HL-60 (cell line): Measurements from ENCODE around the gene DAB2IP.

Source experiments
- DNase-seq, 2 experiments: peaks; one replicate each; pipeline ENCODE4 v3.0.0-alpha.2; 2010 to 2020; ENCODE audit warnings: low read depth in 1 of 2, low spot score in 1 of 2
- H3K27ac ChIP-seq: fragments of 250-450 bp; sonication (Bioruptor Pico); replicated peaks from 2 replicates; pipeline ENCODE4 v1.5.1; 2020; ENCODE audit warnings: mild to moderate bottlenecking, moderate library complexity
- H3K27me3 ChIP-seq: fragments of 250-450 bp; sonication (Bioruptor Pico); 2 replicates; pipeline ENCODE4 v1.5.1; 2021; ENCODE audit warnings: mild to moderate bottlenecking, moderate library complexity; ENCODE audit not compliant: insufficient read depth, poor library complexity, severe bottlenecking
- H3K4me3 ChIP-seq: replicated peaks from 2 replicates; pipeline ENCODE4 v1.5.1; 2011; ENCODE audit warnings: mild to moderate bottlenecking, control low read depth, low read length; ENCODE audit not compliant: insufficient read depth
- GABPA ChIP-seq: IDR thresholded peaks from 2 replicates; pipeline ENCODE4 v1.6.1; 2012; ENCODE audit warnings: low read depth
- POLR2AphosphoS5 ChIP-seq: IDR thresholded peaks from 2 replicates; pipeline ENCODE4 v1.6.1; 2012; ENCODE audit warnings: low read depth
- SPI1 ChIP-seq: IDR thresholded peaks from 2 replicates; pipeline ENCODE4 v1.6.1; 2012; ENCODE audit warnings: low read depth, mild to moderate bottlenecking, borderline replicate concordance
- TF ChIP-seq, protein P1 (sequence below): IDR thresholded peaks from one replicate; pipeline ENCODE4 v1.5.1; 2011; ENCODE audit warnings: low read length, control low read depth, inconsistent platforms; ENCODE audit not compliant: insufficient read depth
- TF ChIP-seq, protein P2 (sequence below): IDR thresholded peaks from 2 replicates; pipeline ENCODE4 v1.6.1; 2012; ENCODE audit warnings: low read depth; ENCODE audit not compliant: insufficient replicate concordance

The DAB2IP gene

GRCh38 chr9:121706149-121706750 lies 54.8 kb downstream of the DAB2IP start:
- TF ChIP-seq GABPA (no peak), POLR2AphosphoS5 (no peak), SPI1 (no peak)
- TF ChIP-seq, protein P1, sequence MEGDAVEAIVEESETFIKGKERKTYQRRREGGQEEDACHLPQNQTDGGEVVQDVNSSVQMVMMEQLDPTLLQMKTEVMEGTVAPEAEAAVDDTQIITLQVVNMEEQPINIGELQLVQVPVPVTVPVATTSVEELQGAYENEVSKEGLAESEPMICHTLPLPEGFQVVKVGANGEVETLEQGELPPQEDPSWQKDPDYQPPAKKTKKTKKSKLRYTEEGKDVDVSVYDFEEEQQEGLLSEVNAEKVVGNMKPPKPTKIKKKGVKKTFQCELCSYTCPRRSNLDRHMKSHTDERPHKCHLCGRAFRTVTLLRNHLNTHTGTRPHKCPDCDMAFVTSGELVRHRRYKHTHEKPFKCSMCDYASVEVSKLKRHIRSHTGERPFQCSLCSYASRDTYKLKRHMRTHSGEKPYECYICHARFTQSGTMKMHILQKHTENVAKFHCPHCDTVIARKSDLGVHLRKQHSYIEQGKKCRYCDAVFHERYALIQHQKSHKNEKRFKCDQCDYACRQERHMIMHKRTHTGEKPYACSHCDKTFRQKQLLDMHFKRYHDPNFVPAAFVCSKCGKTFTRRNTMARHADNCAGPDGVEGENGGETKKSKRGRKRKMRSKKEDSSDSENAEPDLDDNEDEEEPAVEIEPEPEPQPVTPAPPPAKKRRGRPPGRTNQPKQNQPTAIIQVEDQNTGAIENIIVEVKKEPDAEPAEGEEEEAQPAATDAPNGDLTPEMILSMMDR = no peak
- TF ChIP-seq, protein P2, sequence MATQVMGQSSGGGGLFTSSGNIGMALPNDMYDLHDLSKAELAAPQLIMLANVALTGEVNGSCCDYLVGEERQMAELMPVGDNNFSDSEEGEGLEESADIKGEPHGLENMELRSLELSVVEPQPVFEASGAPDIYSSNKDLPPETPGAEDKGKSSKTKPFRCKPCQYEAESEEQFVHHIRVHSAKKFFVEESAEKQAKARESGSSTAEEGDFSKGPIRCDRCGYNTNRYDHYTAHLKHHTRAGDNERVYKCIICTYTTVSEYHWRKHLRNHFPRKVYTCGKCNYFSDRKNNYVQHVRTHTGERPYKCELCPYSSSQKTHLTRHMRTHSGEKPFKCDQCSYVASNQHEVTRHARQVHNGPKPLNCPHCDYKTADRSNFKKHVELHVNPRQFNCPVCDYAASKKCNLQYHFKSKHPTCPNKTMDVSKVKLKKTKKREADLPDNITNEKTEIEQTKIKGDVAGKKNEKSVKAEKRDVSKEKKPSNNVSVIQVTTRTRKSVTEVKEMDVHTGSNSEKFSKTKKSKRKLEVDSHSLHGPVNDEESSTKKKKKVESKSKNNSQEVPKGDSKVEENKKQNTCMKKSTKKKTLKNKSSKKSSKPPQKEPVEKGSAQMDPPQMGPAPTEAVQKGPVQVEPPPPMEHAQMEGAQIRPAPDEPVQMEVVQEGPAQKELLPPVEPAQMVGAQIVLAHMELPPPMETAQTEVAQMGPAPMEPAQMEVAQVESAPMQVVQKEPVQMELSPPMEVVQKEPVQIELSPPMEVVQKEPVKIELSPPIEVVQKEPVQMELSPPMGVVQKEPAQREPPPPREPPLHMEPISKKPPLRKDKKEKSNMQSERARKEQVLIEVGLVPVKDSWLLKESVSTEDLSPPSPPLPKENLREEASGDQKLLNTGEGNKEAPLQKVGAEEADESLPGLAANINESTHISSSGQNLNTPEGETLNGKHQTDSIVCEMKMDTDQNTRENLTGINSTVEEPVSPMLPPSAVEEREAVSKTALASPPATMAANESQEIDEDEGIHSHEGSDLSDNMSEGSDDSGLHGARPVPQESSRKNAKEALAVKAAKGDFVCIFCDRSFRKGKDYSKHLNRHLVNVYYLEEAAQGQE = no peak

DNA sequence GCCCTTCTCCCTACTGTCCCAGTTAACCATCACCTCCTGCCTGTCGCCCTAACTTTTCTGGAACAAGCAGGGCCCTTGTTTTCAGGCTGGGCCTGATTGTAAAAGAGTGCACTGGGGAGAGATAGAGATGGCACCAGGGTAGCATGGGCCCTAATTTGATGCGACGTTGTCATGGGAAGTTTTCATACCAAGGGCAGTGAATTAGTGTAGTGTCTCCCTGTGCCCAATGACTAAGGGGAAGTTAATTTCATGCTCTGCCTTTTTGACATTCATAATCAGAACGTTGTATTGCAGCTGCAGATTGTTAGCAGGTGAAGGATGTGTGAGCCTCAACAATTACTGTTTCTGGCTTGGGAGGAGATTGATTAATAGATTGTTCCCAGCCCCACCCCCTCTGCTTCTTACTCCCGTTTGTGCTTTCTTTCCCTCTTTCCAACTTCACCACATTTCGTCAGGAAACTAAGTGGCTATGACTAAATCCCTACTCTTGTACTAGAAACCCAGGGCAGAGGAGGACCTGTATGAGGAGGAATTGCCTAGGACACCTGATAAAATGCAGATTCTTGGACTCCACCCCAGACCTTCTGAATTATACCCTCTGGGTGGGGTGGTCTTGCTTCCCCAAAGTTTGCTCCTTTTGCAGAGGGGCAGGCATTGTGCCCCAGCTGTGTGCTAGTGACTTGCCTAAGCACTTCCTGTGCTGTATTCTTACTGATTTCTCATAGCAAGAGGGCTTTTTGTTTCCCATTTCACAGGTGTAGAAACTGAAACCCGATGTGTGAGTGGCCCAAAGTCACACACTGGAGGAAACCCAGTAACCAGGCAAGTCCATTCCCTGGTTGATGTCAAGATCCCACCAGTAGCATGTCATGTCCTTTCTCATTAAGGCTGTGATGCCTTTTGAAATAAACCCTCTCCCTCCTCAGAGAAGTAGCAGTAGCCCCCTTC lies 56.3 kb downstream of the DAB2IP start:
- DNase-seq = no peak
- Histone ChIP-seq H3K4me3 (no peak overlapping the region), H3K27ac (no peak overlapping the region), H3K27me3 (peaks cover 15% of the 10 kb centered on the region)
- TF ChIP-seq POLR2AphosphoS5 = no peak
- no peak for TF ChIP-seq SPI1
- TF ChIP-seq GABPA = no peak
- TF ChIP-seq, protein P1 = no peak
- TF ChIP-seq, protein P2 = no peak

More at GRCh38 chr9:121706149-121706750, 54.8 kb downstream of the DAB2IP start:
- Histone ChIP-seq H3K4me3 (no peak overlapping the region), H3K27ac (no peak overlapping the region), H3K27me3 (peaks cover 25% of the 10 kb centered on the region)
- no peak for DNase-seq

DNA sequence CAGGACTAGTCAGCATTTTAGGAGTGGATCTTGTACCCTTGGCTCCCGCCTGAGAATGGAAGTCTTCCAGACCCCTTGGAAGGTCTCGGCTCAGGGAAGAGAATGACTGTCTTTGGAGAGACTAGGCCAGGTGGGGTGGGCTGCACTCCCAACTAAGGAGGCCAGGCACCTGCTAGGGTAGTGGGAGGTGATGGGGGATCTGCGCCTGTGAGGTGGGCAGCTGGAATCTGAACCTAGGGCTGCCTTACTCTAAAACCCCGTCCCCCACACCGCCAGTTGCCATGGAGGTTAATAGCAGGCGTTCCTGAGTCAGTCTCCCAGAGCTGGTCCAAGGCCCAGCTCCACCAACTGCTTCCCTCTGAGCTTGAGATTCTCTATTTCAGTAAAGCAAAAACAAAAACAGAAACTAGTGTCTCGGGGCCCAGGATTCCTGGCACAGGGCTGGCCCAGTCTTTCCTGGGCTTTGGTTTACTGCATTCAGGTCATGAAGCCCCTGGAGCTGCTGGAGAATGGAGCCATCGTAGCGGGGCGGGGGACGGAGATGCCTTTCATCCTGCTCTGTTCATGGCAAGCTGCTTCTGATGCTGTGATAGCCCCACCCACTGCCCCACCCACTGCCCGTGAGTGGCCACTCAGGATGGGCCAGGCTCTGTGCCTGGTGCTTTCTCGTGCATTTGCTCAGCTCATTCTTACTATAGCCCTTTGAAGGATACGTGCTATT lies 57.5 kb downstream of the DAB2IP start:
- H3K27me3 ChIP-seq = peaks cover 13% of the 10 kb centered on the region
- DNase-seq = no peak
- no peak overlapping the region for H3K27ac ChIP-seq
- no peak overlapping the region for H3K4me3 ChIP-seq
- TF ChIP-seq SPI1 (no peak), GABPA (no peak), POLR2AphosphoS5 (no peak)
- TF ChIP-seq, protein P2 = no peak
- TF ChIP-seq, protein P1 = no peak
